HS-5 (cell line): Measurements from ENCODE around the gene ABLIM2.

ENCODE experiments used
- DNase-seq: peaks from one replicate; pipeline ENCODE4 v3.0.0-alpha.2; 2012; ENCODE audit warnings: low read depth

ABLIM2 gene

DNA sequence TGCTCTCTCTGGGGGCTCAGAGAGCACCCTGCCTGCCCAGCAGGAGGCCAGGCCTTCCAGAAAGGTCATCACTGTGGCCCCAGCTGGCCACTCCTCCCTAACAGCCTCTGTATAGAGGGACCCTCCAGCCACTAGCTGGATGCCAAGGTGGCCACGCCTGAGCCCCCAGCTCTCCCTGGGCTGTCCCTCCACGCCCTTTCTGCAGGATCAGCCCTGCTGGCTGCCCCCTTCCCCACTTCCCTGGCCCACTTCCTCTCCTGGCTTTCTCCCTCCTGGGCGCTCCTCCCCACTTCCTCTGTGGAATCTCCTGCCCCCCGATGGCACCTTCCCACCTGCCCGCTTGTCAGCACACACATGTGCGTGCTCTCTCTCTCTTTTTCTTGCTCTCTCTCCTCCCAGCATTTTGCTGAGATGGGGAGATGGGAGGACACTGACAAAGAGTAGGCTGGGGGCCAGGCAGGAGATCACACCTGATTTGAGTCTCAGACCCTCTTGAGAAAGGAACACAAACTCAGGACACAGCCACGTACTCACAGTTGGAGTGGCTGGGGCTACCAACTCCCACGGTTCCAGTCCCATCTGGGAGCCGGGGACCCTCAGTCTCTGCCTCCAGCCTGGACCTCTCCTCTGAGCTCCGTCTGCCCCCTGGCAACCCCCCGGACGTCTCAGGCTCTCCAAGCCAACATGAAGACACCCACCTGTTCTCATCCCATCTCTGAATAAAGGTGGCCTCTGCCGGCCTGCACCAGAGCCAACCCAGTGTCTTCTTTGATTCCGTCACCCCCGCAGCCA is 156.9 kb downstream of the ABLIM2 start:
- DNase-seq = no peak

DNA sequence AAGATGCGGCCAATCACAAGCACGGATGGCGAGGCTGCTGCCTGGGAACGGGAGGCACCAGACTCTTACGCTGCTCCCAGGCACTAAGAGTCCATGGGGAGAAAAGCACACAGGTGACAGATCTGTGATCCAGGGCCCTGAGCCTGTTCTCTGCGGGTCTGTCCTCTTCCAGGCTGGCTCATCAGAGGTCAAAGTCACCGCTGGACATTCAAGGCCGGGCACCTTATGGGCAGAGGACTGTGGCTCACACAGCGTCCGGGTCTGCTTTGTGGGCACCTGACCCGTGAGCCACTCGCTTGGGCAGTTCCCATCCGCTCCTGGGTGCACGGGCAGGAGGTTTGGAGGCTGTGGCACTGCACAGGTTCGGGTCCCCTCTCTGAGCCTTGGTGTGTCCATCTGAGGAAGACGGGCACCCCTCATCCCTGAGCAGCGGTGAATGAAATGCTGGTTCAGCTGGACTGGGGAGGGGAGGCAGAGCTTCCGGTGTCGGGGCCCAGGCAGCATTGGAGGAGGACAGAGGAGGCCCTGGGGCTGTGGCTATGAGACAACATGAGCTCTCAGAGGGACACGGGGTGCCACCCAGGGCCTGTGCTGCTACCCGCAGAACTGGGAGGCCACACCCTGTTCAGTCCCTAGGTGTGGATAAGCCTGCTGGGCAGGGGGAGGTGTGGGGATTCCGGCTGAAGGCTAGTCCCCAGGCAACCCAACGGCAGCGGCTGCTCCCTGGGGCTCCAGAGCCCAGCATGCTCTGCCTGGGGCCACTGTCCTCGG is 157.7 kb downstream of the ABLIM2 start:
- no peak for DNase-seq

- DNase-seq = no peak
Measured at GRCh38 chr4:8000247-8000646, 158.4 kb downstream of the ABLIM2 start.

DNA sequence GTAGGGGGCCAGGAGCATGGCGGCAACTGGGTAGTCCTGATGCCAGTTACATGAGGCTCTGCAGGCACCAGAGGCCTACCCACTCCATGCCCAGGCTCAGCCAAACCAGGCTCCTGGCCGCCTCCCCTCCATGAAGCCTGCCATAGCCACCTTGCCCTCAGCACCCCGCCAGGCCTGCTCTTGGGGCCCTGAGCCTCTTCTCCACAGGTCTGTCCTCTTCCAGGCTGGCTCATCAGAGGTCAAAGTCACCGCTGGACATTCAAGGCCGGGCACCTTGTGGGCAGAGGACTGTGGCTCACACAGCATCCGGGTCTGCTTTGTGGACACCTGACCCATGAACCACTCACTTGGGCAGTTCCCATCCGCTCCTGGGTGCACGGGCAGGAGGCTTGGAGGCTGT is 158.9 kb downstream of the ABLIM2 start:
- DNase-seq = no peak

- no peak for DNase-seq
Measured at GRCh38 chr4:7999279-7999678, 159.3 kb downstream of the ABLIM2 start.

DNA sequence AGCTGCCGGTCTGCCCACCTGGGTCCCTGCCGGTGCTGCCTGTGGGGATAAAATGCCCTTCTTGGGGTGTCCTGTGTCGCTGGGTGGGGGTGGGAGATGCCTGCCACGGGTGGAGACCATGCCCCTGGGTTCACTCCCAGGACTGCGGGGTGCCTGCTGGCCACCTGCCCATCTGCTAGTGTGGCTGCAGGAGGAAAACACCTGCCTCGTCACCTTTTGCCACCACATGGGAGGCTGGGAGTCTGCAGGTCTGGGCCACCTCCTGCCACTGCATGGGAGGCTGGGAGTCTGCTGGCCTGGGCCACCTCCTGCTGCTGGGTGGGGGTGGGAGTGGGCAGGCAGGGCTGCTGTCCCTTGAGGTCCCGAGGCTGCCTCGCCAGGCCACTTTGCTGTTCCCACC is 160.2 kb downstream of the ABLIM2 start:
- DNase-seq = no peak

GRCh38 chr4:7995866-7996265 is 162.7 kb downstream of the ABLIM2 start:
- DNase-seq = no peak

DNA sequence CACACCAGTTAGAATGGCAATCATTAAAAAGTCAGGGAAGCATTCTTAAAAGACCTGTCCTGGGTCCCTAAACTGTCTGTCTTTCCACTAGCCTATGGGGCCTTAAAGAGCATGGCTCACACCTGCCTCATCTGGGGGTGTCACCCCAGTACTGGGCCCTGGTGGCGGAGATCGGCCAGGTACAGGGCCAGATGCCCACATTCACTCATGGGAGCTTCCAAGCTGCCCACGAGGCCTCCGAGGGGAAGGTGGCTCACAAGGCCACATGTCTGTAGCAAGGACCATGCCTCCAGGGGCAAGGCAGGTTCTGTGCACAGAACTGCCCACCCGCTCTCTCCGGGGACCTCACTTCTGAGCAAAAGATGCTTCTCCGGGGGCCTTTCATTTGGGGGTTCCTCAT is 163.5 kb downstream of the ABLIM2 start:
- no peak for DNase-seq

DNA sequence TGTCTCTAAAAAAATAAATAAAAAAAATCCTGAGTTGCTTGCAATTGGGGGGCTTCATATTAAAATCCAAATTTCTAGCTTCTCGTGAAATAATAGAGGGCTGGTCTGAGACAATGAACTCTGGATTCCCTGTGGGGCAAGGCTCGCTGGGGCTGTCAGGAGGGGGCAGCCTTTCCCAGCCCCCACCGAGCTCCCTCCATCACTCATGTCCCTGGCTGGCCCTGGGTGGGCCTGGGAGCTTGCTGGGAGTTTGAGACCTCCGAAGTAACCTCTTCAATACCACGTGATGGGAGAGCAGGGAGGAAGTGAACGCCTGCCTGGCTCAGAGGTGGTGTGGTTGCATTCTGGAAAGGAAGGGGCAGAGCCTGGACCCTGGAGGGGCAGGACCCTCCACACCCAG is 164.9 kb downstream of the ABLIM2 start:
- no peak for DNase-seq

DNA sequence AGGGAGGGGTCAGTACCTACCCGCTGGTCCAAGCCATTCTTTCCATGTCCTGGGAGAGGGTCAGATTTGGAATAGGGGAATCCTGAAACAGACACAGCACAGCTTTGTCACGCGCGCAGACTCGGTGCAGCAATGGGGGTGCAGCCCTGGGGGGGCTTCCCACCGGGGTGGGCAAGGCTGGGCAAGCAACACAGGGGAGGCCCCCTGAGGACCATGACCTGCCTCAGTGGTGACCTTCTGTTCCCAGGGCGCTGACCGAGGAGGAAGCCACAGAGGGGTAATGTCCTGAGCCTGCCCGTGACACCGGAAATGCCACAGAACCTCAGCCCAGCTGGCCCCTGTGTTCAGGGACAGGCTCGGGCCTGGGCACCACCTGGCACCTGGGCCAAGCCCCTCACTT is 165.8 kb downstream of the ABLIM2 start:
- DNase-seq = no peak

DNA sequence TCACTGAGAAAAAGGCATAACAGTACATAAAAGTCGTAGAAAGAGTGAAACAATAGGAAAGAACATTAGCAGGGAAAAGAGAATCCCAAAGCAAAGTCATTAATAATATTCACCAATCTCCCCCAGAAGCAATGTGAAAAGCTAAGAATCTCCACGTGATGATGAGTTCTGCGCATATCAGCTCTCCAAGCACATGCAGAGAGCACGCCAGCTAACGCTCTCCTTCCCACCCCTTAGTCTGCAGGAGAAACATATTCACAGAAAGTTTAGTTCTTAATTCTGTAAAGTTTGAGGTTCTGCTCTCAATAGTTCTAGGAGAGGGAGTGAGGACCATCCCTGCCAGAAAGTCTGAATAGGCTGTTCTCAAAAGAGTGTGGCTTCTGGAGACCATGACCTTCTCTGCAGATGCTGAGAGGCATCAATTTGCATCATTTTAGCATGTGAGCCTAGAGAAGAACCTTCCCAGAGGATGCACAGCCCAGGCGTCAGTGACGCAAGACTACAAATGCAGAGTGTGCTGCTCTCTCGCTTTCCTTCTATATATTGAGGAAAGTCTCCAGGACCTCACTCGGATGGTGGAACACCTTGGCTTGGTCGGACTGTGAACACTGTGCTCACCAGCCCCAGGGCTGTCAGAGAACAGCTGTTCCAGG is 167.7 kb downstream of the ABLIM2 start:
- no peak for DNase-seq

- DNase-seq = no peak
Measured at GRCh38 chr4:7989654-7990053, 169.0 kb downstream of the ABLIM2 start.

DNA sequence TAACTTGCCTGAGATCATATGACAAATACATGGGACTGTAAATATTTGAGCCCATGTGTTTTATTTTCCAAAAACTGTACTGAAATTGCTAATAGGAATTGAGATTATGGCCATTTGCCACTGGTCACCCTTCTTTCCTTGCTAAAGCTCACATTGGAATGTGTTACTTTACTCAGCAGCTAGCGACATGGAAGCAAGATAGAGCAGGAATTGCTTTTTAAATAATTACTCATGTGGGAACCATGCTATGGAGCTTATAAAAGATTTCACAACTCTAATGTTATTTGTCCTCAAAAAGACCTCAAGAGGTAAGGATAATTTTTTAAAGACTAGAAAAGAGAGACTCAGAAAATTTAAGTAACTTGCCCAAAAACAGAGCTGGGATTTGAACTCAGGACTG is 170.2 kb downstream of the ABLIM2 start:
- DNase-seq = no peak

GRCh38 chr4:7987148-7987989 is 171.2 kb downstream of the ABLIM2 start:
- no peak for DNase-seq

- DNase-seq = no peak
Measured at GRCh38 chr4:7985891-7986441, 172.6 kb downstream of the ABLIM2 start.

GRCh38 chr4:7985072-7985471 is 173.5 kb downstream of the ABLIM2 start:
- no peak for DNase-seq

DNA sequence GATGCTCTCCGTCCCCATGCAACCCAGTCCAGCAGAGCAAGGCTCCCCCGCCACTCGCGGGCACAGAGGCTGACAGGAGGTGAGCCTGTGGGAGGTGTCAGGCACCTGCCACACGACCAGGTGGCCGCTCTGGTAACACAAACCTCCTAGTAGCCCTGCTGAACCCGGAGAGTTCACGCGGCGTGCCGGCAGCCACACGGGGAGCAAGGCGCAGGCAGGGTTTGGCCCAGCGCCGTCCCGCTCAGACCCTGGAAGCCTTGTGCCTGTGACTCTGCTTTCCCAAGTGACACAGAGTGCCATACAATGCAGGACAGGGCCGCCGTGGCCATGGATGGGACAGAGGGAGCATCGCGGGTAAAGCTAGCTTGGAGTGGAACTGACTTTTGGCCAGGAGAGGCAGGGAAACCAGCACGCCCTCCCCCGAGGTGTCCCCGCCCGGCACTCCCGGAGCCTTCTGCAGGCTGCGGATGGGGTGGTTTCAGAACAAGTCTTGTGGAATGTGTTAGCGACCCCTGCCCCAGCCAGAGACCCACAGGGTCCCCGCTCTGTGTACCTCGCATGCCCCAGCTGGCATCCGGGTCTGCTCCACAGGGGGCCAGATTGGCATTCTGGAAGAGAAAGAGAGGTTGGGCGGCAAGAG is 174.2 kb downstream of the ABLIM2 start:
- no peak for DNase-seq

GRCh38 chr4:7983296-7983695 is 175.3 kb downstream of the ABLIM2 start:
- DNase-seq = no peak

DNA sequence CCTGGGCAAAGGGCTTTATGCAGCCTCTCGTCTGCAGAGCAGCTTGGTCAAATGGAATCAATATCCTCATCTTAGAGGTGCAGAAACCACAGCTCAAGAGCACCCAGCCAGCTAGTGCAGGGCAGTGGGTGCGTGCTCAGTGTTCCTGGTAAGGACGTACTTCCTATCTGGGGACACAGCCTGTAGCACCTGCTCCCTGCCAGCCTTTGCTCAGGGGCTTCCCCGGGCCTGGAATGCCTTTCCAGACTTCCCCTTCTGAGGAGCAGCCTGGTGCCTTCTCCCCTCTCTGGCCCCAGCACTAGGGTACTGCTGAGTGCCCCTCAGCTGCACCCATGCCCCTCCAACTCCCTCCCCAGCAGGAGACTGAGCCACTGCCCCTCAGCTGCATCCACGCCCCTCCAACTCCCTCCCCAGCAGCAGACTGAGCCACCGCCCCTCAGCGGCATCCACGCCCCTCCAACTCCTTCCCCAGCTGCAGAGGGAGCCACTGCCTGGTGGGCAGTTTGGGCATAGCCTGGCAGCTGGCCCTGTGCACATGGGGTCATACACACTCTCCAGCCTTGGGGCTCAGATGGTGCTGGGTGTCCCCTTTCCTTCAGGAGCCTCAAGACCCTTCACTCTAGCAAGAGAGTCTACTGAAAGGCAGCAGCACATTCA is 176.7 kb downstream of the ABLIM2 start:
- no peak for DNase-seq

DNA sequence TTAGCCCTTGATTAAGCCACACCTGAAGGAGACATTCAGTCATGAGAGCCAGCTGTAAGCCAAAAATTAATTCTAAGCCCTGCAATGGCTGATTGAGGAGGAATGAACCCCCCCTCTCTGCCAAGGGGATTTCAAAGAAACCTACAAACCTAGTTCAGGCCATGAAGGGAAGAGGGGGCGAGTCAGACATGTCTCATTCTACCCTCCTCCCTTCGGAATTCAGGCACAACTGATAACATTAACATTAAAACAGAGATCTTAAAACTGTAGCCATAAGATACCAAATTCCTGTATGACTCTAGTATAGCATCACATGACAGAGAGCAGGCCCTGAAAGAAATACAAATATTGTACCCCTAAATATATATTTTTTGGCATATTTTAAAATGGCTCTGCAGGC is 178.6 kb downstream of the ABLIM2 start:
- peak; percentile 65 for DNase-seq

DNA sequence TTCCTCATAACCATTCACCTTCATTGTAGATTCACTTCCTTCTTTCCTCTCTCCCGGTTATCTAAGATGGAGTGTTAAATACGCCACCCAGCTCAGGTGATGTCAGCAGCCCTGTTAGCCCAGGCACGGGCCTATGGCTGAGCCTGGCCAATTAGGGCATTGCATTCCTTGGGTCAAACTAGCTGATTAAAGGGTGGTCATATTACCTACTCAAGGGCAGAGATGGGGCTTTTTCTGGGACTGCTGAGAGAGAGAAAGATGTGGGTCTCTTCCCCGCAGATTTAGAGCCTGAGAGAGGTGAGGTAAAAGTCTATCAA is 179.0 kb downstream of the ABLIM2 start:
- DNase-seq = no peak
